K562 (cell line): ENCODE data around the gene HPF1. TPM values are rescaled to one million over a fixed set of nuclear protein-coding genes. Genes with fewer than 3 reads are reported as not detected.
A peak's percentile ranks its signal among the peaks of the same experiment; 100 is the strongest.

ENCODE experiments used
- CBFA2T3 ChIP-seq: fragments of 450-650 bp; IDR thresholded peaks from 2 replicates; pipeline ENCODE4 v1.6.1; 2017
- HINFP ChIP-seq: fragments of 450-650 bp; conservative IDR thresholded peaks from 2 replicates; pipeline ENCODE4 v1.6.1; 2016; ENCODE audit warnings: missing genetic modification characterization, low read depth, mild to moderate bottlenecking, control low read depth, missing compliant biosample characterization
- MIER1 ChIP-seq: fragments of 450-650 bp; IDR thresholded peaks from 2 replicates; pipeline ENCODE4 v1.6.1; 2016; ENCODE audit warnings: antibody characterized with exemption, mild to moderate bottlenecking, low read depth
- RUNX1 ChIP-seq: sonication (generic); IDR thresholded peaks from 2 replicates; pipeline ENCODE4 v1.6.1; 2016; ENCODE audit warnings: antibody characterized with exemption, low read depth
- SNRNP70 ChIP-seq: fragments of 200-400 bp; formaldehyde crosslinking; optimal IDR thresholded peaks from 2 replicates; pipeline ENCODE3; 2017; ENCODE audit warnings: low read depth, low read length
- SRSF1 ChIP-seq: fragments of 200-400 bp; formaldehyde crosslinking; IDR thresholded peaks from 2 replicates; pipeline ENCODE4 v1.6.1; 2017; ENCODE audit warnings: mild to moderate bottlenecking, low read depth, low read length, moderate library complexity
- TAF15 ChIP-seq: fragments of 200-400 bp; formaldehyde crosslinking; IDR thresholded peaks from 2 replicates; pipeline ENCODE4 v1.6.1; 2017; ENCODE audit warnings: mild to moderate bottlenecking, low read depth, low read length, moderate library complexity
- ZBTB1 ChIP-seq: sonication (generic); formaldehyde crosslinking; IDR thresholded peaks from 2 replicates; pipeline ENCODE4 v1.8.1; 2023; ENCODE audit warnings: missing genetic modification reagents, low read depth, mild to moderate bottlenecking, borderline replicate concordance
- ZKSCAN1 ChIP-seq: fragments of 150-350 bp; IDR thresholded peaks from 2 replicates; pipeline ENCODE4 v1.6.1; 2016; ENCODE audit warnings: low read depth, low read length
- ZKSCAN3 ChIP-seq: fragments of 250-450 bp; sonication (Bioruptor Pico); IDR thresholded peaks from 2 replicates; pipeline ENCODE4 v1.4.0; 2020
- ZKSCAN8 ChIP-seq: fragments of 200-800 bp; sonication (Bioruptor generic); IDR thresholded peaks from 2 replicates; pipeline ENCODE4 v1.6.1; 2016; ENCODE audit warnings: missing genetic modification characterization, missing compliant biosample characterization
- ZNF197 ChIP-seq: fragments of 200-800 bp; sonication (Bioruptor generic); IDR thresholded peaks from 2 replicates; pipeline ENCODE4 v1.6.1; 2016; ENCODE audit warnings: low read depth, missing genetic modification characterization, missing compliant biosample characterization
- ZNF347 ChIP-seq: fragments of 450-650 bp; formaldehyde crosslinking; IDR thresholded peaks from 2 replicates; pipeline ENCODE4 v1.4.0; 2020; ENCODE audit warnings: low read depth, mild to moderate bottlenecking, moderate library complexity
- ZNF41 ChIP-seq: fragments of 250-450 bp; sonication (Bioruptor Pico); conservative IDR thresholded peaks from 2 replicates; pipeline ENCODE4 v1.4.0; 2020; ENCODE audit warnings: mild to moderate bottlenecking
- ZNF589 ChIP-seq: fragments of 200-800 bp; sonication (Bioruptor generic); IDR thresholded peaks from 2 replicates; pipeline ENCODE4 v1.6.1; 2016; ENCODE audit warnings: low read depth, missing genetic modification characterization, missing compliant biosample characterization
- ZNF696 ChIP-seq: fragments of 250-450 bp; sonication (Bioruptor Pico); conservative IDR thresholded peaks from 2 replicates; pipeline ENCODE4 v1.4.0; 2020; ENCODE audit warnings: mild to moderate bottlenecking, moderate library complexity
- ZNF699 ChIP-seq: fragments of 250-450 bp; sonication (Bioruptor Pico); IDR thresholded peaks from 2 replicates; pipeline ENCODE4 v1.8.0; 2021; ENCODE audit warnings: mild to moderate bottlenecking, moderate library complexity; ENCODE audit not compliant: insufficient replicate concordance
- ZNF76 ChIP-seq: fragments of 250-450 bp; sonication (Bioruptor Pico); IDR thresholded peaks from 2 replicates; pipeline ENCODE4 v1.4.0; 2020; ENCODE audit warnings: mild to moderate bottlenecking, moderate library complexity, borderline replicate concordance
- polyA plus RNA-seq, 8 experiments: library from polyadenylated mRNA; depleted of rRNA in 4 of 8; stranded (reverse) in 5 of 8; unstranded in 3 of 8; fragments of >200 nt; fragmentation: Nextera tagmentation in 2 of 8; fragmentation: Illumina TruSeq in 1 of 8; extraction: Ambion mirVana in 2 of 8; extraction: Trizol in 1 of 8; gene quantifications; 2 replicates each; pipeline versions ENCODE4 v1.2.1 to v1.2.3, GENCODE V29; 2011 to 2014; ENCODE audit warnings: inconsistent platforms in 1 of 8, missing spikeins in 1 of 8
- total RNA-seq, 7 experiments: library from RNA; depleted of rRNA in 6 of 7; stranded (reverse); fragments of >200 nt in 6 of 7; fragmentation: Illumina TruSeq in 2 of 7; extraction: Trizol in 2 of 7; gene quantifications; 2 replicates each; pipeline versions ENCODE4 v1.2.1 to v1.2.3, GENCODE V29; 2011 to 2021; ENCODE audit warnings: low replicate concordance in 1 of 7
- TF ChIP-seq, protein P1 (sequence below): IDR thresholded peaks from 2 replicates; pipeline ENCODE4 v1.6.1; 2012; ENCODE audit warnings: low read depth, low read length, improper control_type of control experiment, borderline replicate concordance
- TF ChIP-seq, protein P2 (sequence below): fragments of 250-450 bp; sonication (Bioruptor Pico); IDR thresholded peaks from 2 replicates; pipeline ENCODE4 v1.5.0; 2022; ENCODE audit warnings: mild to moderate bottlenecking
- TF ChIP-seq, protein P3 (sequence below): fragments of 200-400 bp; formaldehyde crosslinking; IDR thresholded peaks from 2 replicates; pipeline ENCODE4 v1.6.1; 2017; ENCODE audit warnings: mild to moderate bottlenecking, low read depth, low read length, moderate library complexity

HPF1 gene
- total and polyA plus RNA-seq, 9 of the 15 experiments (the other 6 are each of a cell fraction or from before 2014, with no cell fraction given), result 21.2 to 89.4 (median 35.2) TPM

DNA sequence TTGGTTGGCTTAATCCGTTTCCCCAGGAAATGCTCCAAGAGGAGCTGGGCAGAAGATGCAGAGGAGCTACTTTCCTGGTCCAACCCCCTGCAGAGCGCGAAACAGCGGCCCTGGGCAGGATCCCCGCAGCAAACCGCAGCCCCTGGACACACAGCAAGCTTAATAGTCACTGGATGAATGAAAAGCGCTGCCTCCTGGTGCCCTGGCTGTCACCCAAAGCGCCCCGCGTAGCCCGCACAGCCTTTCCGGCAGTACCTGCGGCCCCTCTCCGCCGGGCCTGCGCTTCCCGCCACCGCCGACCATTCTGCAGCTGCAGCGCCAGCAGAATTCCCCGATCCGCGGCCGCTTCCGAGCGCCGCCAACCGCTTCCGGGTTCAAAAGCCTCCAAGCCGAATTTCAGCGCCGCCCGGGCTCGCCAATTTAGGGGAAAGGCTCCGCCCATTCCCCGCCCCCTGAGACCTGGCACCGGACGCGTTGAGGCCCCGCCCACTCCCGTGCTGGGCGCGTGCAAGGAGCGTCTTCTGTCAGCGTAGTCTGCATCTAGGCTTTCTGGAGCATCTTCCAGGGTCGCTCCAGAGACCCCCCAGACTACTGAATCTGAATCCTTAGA lies at the start of gene HPF1 (continued):
- TF ChIP-seq ZBTB1 (CRISPR knock-in tag) (no peak), SRSF1 (no peak), ZNF197 (CRISPR knock-in tag) (no peak), CBFA2T3 (no peak), RUNX1 (no peak), ZKSCAN8 (CRISPR knock-in tag) (no peak), ZKSCAN3 (CRISPR knock-in tag) (no peak), ZKSCAN1 (peak; percentile 66; the same call in 1 of the 2 replicates), MIER1 (no peak), ZNF41 (no peak), SNRNP70 (no peak), ZNF589 (CRISPR knock-in tag) (no peak), ZNF696 (no peak), ZNF699 (CRISPR knock-in tag) (no peak), ZNF347 (CRISPR knock-in tag) (no peak), ZNF76 (CRISPR knock-in tag) (no peak), HINFP (no peak), TAF15 (no peak)
- TF ChIP-seq, protein P1, sequence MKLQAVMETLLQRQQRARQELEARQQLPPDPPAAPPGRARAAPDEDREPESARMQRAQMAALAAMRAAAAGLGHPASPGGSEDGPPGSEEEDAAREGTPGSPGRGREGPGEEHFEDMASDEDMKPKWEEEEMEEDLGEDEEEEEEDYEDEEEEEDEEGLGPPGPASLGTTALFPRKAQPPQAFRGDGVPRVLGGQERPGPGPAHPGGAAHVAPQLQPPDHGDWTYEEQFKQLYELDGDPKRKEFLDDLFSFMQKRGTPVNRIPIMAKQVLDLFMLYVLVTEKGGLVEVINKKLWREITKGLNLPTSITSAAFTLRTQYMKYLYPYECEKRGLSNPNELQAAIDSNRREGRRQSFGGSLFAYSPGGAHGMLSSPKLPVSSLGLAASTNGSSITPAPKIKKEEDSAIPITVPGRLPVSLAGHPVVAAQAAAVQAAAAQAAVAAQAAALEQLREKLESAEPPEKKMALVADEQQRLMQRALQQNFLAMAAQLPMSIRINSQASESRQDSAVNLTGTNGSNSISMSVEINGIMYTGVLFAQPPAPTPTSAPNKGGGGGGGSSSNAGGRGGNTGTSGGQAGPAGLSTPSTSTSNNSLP, result no peak
- TF ChIP-seq, protein P2, sequence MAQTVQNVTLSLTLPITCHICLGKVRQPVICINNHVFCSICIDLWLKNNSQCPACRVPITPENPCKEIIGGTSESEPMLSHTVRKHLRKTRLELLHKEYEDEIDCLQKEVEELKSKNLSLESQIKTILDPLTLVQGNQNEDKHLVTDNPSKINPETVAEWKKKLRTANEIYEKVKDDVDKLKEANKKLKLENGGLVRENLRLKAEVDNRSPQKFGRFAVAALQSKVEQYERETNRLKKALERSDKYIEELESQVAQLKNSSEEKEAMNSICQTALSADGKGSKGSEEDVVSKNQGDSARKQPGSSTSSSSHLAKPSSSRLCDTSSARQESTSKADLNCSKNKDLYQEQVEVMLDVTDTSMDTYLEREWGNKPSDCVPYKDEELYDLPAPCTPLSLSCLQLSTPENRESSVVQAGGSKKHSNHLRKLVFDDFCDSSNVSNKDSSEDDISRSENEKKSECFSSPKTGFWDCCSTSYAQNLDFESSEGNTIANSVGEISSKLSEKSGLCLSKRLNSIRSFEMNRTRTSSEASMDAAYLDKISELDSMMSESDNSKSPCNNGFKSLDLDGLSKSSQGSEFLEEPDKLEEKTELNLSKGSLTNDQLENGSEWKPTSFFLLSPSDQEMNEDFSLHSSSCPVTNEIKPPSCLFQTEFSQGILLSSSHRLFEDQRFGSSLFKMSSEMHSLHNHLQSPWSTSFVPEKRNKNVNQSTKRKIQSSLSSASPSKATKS (CRISPR knock-in tag), result no peak
- TF ChIP-seq, protein P3, sequence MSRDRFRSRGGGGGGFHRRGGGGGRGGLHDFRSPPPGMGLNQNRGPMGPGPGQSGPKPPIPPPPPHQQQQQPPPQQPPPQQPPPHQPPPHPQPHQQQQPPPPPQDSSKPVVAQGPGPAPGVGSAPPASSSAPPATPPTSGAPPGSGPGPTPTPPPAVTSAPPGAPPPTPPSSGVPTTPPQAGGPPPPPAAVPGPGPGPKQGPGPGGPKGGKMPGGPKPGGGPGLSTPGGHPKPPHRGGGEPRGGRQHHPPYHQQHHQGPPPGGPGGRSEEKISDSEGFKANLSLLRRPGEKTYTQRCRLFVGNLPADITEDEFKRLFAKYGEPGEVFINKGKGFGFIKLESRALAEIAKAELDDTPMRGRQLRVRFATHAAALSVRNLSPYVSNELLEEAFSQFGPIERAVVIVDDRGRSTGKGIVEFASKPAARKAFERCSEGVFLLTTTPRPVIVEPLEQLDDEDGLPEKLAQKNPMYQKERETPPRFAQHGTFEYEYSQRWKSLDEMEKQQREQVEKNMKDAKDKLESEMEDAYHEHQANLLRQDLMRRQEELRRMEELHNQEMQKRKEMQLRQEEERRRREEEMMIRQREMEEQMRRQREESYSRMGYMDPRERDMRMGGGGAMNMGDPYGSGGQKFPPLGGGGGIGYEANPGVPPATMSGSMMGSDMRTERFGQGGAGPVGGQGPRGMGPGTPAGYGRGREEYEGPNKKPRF, result no peak
